ENCODE results near the gene CADPS2. TPM values are rescaled to one million over a fixed set of nuclear protein-coding genes. Genes with fewer than 3 reads are reported as not detected.

Gene CADPS2
- total and polyA plus RNA-seq, 2 donors (not counting 3 experiments of a cell fraction or from before 2014, with no cell fraction given) = 9.5 to 22.6 TPM

DNA sequence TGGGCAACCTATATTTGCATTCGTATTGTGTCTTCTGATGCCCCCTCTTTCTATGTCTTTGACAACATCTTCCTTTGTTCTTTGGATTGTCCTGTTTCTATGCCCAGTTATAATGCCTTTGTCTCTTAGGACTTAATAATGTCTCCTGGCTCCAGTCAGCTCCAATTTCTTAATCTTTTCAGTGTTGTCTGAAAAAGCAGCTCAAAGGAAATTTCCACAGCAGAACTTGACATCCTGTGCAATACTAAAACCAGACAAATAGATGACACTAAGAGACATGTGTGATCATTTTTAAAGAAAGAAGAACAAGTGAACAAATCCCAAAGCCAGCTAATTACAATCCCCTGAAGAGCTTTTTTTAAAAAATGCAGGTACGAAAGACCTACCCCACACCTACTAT, 135.9 kb downstream of the CADPS2 start:
- dilution Hi-C loops (cut with MboI; ENCODE audit: extremely low pct_ligation_motif_present, low sequenced_read_pairs) = no loop called here
- H4K20me1 ChIP-seq (replicated peaks; ENCODE audit: control insufficient read depth, extremely low read depth, insufficient read depth, low read length) = no peaks in the 10 kb centered on the region
- no peak overlapping the region for H2AFZ ChIP-seq (ENCODE audit: low read depth, low read length)
- no TSS peak for BruUV-seq (replicated peaks)
- intact Hi-C loops (cut with micrococcal nuclease) = no loop called here
- no peaks in the 10 kb centered on the region for H3K79me2 ChIP-seq (ENCODE audit: control insufficient read depth, insufficient read depth, low read length)
- no peaks in the 10 kb centered on the region for H3K36me3 ChIP-seq (ENCODE audit: control insufficient read depth in 2 of 2, extremely low read depth in 1 of 2, insufficient read depth in 2 of 2, low read length in 2 of 2)
- no peak overlapping the region for H3K27ac ChIP-seq (ENCODE audit: insufficient read depth, low read depth, low read length)
- CTCF ChIA-PET = interaction anchor here (0.8 to 1.8 kb wide), 2 partner anchors 14 kb away, joined by 4 to 5 read pairs; no protein-coding TSS in a partner anchor
- no peak overlapping the region for H3K4me3 ChIP-seq (replicated peaks in 1 of 3; ENCODE audit: insufficient read depth in 1 of 3, low read depth in 1 of 3, low read length in 3 of 3)
- H3K4me2 ChIP-seq (ENCODE audit: insufficient read depth, low read length) = no peak overlapping the region
- H3K9me1 ChIP-seq (replicated peaks; ENCODE audit: control insufficient read depth, extremely low read depth, insufficient read depth, low read length) = no peaks in the 10 kb centered on the region
- H3K4me1 ChIP-seq (ENCODE audit: control insufficient read depth, extremely low read depth, insufficient read depth, low read length) = no peaks in the 10 kb centered on the region
- POLR2A ChIA-PET = interaction anchor here (0.5 kb wide), 1 partner anchor 11 kb away, joined by 6 read pairs; no protein-coding TSS in a partner anchor
- no peak overlapping the region for H3K9ac ChIP-seq (replicated peaks; ENCODE audit: extremely low read depth, insufficient read depth, low read length)
- no peak for FAIRE-seq
- no peaks in the 10 kb centered on the region for H3K9me3 ChIP-seq (replicated peaks; ENCODE audit: control insufficient read depth, insufficient read depth, low read length)
- no peaks in the 10 kb centered on the region for H3K27me3 ChIP-seq (ENCODE audit: control insufficient read depth in 2 of 2, insufficient read depth in 2 of 2, low read length in 2 of 2)
- TF ChIP-seq POLR2A (IDR thresholded peaks at IDR 0.05; ENCODE audit: low read depth, low read length) (no peak), JUN (IDR thresholded peaks at IDR 0.05; ENCODE audit: borderline replicate concordance, insufficient read depth, insufficient read length, low read depth) (no peak), POLR2AphosphoS5 (IDR thresholded peaks at IDR 0.05; ENCODE audit: insufficient read depth, low read depth, low read length) (no peak), EZH2 (IDR thresholded peaks at IDR 0.05; ENCODE audit: borderline replicate concordance, low read depth, low read length, severe bottlenecking) (no peak), MYC (IDR thresholded peaks at IDR 0.05; ENCODE audit: low read depth, low read length) (no peak), GATA2 (IDR thresholded peaks at IDR 0.05; ENCODE audit: insufficient read depth, insufficient read length, low read depth, low read length) (no peak), FOS (IDR thresholded peaks at IDR 0.05; ENCODE audit: borderline replicate concordance, insufficient read depth, low read length) (no peak)
- TF ChIP-seq, protein P1, sequence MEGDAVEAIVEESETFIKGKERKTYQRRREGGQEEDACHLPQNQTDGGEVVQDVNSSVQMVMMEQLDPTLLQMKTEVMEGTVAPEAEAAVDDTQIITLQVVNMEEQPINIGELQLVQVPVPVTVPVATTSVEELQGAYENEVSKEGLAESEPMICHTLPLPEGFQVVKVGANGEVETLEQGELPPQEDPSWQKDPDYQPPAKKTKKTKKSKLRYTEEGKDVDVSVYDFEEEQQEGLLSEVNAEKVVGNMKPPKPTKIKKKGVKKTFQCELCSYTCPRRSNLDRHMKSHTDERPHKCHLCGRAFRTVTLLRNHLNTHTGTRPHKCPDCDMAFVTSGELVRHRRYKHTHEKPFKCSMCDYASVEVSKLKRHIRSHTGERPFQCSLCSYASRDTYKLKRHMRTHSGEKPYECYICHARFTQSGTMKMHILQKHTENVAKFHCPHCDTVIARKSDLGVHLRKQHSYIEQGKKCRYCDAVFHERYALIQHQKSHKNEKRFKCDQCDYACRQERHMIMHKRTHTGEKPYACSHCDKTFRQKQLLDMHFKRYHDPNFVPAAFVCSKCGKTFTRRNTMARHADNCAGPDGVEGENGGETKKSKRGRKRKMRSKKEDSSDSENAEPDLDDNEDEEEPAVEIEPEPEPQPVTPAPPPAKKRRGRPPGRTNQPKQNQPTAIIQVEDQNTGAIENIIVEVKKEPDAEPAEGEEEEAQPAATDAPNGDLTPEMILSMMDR (IDR thresholded peaks at IDR 0.05; ENCODE audit: extremely low read depth in 1 of 2, insufficient read depth in 1 of 2, low read depth in 1 of 2, low read length in 2 of 2) = no peak
- TF ChIP-seq, protein P2, sequence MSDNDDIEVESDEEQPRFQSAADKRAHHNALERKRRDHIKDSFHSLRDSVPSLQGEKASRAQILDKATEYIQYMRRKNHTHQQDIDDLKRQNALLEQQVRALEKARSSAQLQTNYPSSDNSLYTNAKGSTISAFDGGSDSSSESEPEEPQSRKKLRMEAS (IDR thresholded peaks at IDR 0.05; ENCODE audit: insufficient read depth, insufficient read length) = no peak
- DNase-seq (ENCODE audit: low read depth, low spot score) = no peak
